Prostate gland (tissue), 2 donors: ENCODE data around the gene DIAPH2. TPM values are rescaled to one million over a fixed set of nuclear protein-coding genes. Genes with fewer than 3 reads are reported as not detected.

ENCODE experiments used
- DNase-seq: peaks from one replicate; pipeline ENCODE4 v3.0.0-alpha.2; 2019; ENCODE audit warnings: low spot score
- H3K27ac ChIP-seq, 2 donors: fragments of 200-600 bp; sonication (generic); 2 replicates each; pipeline ENCODE4 v1.5.1; 2017 to 2019
- H3K27me3 ChIP-seq: fragments of 200-600 bp; sonication (generic); replicated peaks from 2 replicates; pipeline ENCODE4 v1.5.1; 2019; ENCODE audit not compliant: insufficient read depth
- H3K36me3 ChIP-seq, 2 donors: fragments of 200-600 bp; sonication (generic); 1 replicate in 1 of 2; 2 replicates in 1 of 2; pipeline versions ENCODE4 v1.5.1 to v1.8.1; 2017 to 2019
- H3K4me1 ChIP-seq: fragments of 200-600 bp; sonication (generic); replicated peaks from 2 replicates; pipeline ENCODE4 v1.5.1; 2019
- H3K4me3 ChIP-seq, 2 donors: fragments of 200-600 bp; sonication (generic); 2 replicates each; pipeline ENCODE4 v1.5.1; 2017 to 2019
- H3K9me3 ChIP-seq: fragments of 200-600 bp; sonication (generic); 2 replicates; pipeline ENCODE4 v1.5.1; 2017
- POLR2A ChIP-seq: fragments of 450-650 bp; IDR thresholded peaks from one replicate; pipeline ENCODE4 v1.6.1; 2016; ENCODE audit warnings: antibody characterized with exemption, mild to moderate bottlenecking
- POLR2AphosphoS5 ChIP-seq: sonication (generic); formaldehyde crosslinking; IDR thresholded peaks from one replicate; pipeline ENCODE4 v1.6.1; 2017; ENCODE audit warnings: antibody characterized with exemption
- WGBS: methylation state at CpG from one replicate; pipeline ENCODE4 v1.1.5; 2018; 5-methylcytosine and 5-hydroxymethylcytosine counted together
- intact Hi-C: fragments of 100-400 bp; cut with DNase I; formaldehyde crosslinking; loops from one replicate; pipeline ENCODE4 v1.14.2; 2022
- total RNA-seq, 2 donors: library from RNA; depleted of rRNA; stranded (reverse); fragments of >200 nt; gene quantifications; one replicate each; pipeline ENCODE4 v1.1.0, GENCODE V29; 2016
- TF ChIP-seq, protein P1 (sequence below), 4 experiments: fragments of 200-600 bp in 2 of 4; fragments of 450-650 bp in 2 of 4; sonication (generic) in 2 of 4; IDR thresholded peaks; 1 replicate in 3 of 4; 2 replicates in 1 of 4; pipeline ENCODE4 v1.5.1; 2016 to 2019; ENCODE audit warnings: antibody characterized with exemption in 4 of 4, mild to moderate bottlenecking in 2 of 4, moderate library complexity in 2 of 4

DIAPH2 gene
- total RNA-seq, 2 donors from 2014 or later, result 8.1 to 44.8 TPM

DNA sequence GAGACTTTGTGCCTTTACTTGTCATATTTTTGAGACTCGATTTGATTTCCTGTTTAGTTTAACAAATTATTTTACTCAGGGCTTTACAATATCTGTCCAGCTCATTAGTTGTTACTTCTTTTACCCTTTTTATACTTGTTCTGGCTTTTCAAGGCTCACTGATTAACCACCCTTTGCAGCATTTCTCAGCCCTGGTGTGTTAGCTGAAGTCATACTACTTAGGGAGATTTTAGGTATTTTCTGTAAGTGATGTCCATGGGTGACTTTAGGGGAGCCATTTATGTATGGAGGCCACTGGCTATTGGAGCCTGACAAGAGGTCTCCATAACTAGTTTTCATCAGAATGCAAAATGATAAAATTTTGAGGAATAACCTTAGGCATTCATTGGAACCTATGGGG is 346.3 kb downstream of the DIAPH2 start:
- H3K4me3 ChIP-seq, result no peak overlapping the region
- H3K4me1 ChIP-seq, result no peaks in the 10 kb centered on the region
- no peaks in the 10 kb centered on the region for H3K27me3 ChIP-seq
- DNase-seq, result no peak
- no peaks in the 10 kb centered on the region for H3K36me3 ChIP-seq
- H3K27ac ChIP-seq, result no peak overlapping the region
- 100% methylated on average over 1 of the region's 1 CpG for WGBS
- no peaks in the 10 kb centered on the region for H3K9me3 ChIP-seq
- no peak for TF ChIP-seq POLR2AphosphoS5
- TF ChIP-seq, protein P1, sequence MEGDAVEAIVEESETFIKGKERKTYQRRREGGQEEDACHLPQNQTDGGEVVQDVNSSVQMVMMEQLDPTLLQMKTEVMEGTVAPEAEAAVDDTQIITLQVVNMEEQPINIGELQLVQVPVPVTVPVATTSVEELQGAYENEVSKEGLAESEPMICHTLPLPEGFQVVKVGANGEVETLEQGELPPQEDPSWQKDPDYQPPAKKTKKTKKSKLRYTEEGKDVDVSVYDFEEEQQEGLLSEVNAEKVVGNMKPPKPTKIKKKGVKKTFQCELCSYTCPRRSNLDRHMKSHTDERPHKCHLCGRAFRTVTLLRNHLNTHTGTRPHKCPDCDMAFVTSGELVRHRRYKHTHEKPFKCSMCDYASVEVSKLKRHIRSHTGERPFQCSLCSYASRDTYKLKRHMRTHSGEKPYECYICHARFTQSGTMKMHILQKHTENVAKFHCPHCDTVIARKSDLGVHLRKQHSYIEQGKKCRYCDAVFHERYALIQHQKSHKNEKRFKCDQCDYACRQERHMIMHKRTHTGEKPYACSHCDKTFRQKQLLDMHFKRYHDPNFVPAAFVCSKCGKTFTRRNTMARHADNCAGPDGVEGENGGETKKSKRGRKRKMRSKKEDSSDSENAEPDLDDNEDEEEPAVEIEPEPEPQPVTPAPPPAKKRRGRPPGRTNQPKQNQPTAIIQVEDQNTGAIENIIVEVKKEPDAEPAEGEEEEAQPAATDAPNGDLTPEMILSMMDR (IDR thresholded peaks at IDR 0.05), result no peak
- TF ChIP-seq POLR2A, result no peak
- intact Hi-C loops, result no loop called here

DNA sequence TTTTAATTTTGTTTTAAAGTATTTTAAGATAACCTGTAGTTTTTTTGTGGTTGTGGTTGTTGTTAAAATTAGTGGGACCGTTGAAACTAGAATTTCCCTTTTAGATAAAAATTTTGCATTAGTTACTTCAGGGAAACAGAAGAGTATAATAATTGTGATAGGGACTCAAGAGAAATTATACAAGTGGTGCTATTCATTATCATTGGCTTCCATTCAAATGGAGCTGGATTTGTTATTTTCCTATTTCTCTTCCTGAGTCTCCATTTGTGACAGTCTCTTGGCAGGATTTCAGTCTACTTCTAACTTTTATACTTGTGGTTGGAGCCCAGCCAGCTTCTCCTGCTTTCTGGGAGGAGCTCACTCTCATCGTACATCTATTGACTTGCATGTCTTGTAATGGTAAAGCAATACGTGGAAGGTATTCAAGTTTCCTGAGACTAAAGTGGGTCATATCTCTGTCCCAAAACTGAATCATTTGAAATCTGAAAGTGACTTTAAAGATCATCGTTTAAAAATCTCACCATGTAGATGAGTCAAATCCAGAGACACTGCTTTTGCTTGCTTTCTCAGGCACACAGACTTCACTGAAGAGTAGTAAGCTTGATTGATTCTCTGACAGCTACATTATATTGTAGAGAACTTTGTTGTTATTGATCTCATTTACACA is 354.9 kb downstream of the DIAPH2 start:
- no peak overlapping the region for H3K27ac ChIP-seq
- no peaks in the 10 kb centered on the region for H3K27me3 ChIP-seq
- DNase-seq, result peak; percentile 8
- no peaks in the 10 kb centered on the region for H3K9me3 ChIP-seq
- 15% methylated on average over 4 of the region's 4 CpGs for WGBS
- H3K4me1 ChIP-seq, result no peaks in the 10 kb centered on the region
- intact Hi-C loops, result no loop called here
- TF ChIP-seq, protein P1 (IDR thresholded peaks at IDR 0.05), result no peak
- TF ChIP-seq POLR2AphosphoS5 (no peak), POLR2A (no peak)
- H3K4me3 ChIP-seq, result no peak overlapping the region
- H3K36me3 ChIP-seq, result no peaks in the 10 kb centered on the region

DNA sequence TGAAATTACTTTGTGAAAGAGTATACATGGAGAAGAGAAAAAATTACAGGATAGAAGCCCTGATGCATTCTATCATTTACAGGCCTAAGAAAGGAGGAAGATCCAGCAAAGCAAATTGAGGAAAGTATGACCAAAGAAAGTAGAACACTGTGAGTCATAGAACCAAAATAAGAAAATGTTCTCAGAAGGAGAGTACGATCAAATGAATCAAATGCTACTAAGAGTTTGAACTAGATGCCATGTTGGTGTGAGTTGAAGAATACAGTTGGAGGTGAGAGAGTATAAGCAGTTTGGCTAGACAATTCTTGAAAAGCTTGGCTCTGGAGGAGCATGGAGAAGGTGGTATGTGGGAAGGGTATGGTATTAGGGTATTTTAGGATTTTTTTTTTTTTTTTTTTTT is 360.8 kb downstream of the DIAPH2 start:
- Histone ChIP-seq H3K36me3 (no peaks in the 10 kb centered on the region), H3K27me3 (no peaks in the 10 kb centered on the region), H3K27ac (no peak overlapping the region), H3K9me3 (no peaks in the 10 kb centered on the region), H3K4me3 (no peak overlapping the region), H3K4me1 (no peaks in the 10 kb centered on the region)
- 100% methylated on average over 1 of the region's 1 CpG for WGBS
- no peak for DNase-seq
- intact Hi-C loops, result no loop called here
- TF ChIP-seq POLR2A, result no peak
- TF ChIP-seq POLR2AphosphoS5, result no peak
- TF ChIP-seq, protein P1 (IDR thresholded peaks at IDR 0.05), result no peak

DNA sequence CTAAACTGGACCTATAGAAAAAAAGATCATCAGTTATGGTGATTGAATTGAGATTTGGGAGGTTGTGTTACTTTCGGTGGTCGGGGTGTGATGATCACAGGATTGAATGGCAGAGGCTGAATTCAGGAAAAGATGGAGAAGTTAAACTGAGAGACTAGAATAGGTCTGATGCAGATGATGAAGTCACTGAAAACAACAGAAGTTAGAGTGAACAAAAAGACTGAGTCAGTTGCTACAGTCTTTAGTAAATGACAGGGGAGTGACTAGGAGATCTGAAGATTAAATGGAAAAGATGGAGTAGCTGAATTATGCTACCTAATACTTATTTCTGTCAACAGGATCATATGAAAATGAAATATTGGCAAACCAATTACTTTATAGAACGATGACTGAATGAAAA is 362.2 kb downstream of the DIAPH2 start:
- no peak for TF ChIP-seq POLR2A
- no peak for TF ChIP-seq POLR2AphosphoS5
- TF ChIP-seq, protein P1 (IDR thresholded peaks at IDR 0.05), result no peak
- WGBS, result 88% methylated on average over 3 of the region's 3 CpGs
- DNase-seq, result no peak
- Histone ChIP-seq H3K4me3 (no peak overlapping the region), H3K4me1 (no peaks in the 10 kb centered on the region), H3K9me3 (no peaks in the 10 kb centered on the region), H3K36me3 (no peaks in the 10 kb centered on the region), H3K27ac (no peak overlapping the region), H3K27me3 (no peaks in the 10 kb centered on the region)
- intact Hi-C loops, result no loop called here

DNA sequence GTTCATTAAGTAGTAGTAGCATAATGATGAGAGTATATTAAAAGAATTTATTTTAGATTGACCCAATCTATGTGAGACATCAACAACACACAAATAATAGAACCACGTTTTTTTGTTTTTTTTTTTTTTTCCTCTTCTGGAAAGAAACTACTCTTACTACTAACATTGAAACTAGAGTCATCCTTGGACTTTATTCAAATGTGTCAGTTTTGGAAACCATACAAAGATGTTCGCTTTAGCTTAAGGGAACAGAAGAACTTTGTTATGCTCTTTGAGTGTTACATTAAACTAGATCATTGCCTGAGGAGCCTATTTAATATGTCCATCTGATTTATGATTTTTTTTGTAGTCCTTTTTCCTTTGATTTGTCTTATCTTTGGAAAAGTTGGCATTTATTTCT is 365.8 kb downstream of the DIAPH2 start:
- H3K4me3 ChIP-seq, result no peak overlapping the region
- H3K9me3 ChIP-seq, result no peaks in the 10 kb centered on the region
- H3K4me1 ChIP-seq, result no peaks in the 10 kb centered on the region
- TF ChIP-seq POLR2AphosphoS5 (no peak), POLR2A (no peak)
- TF ChIP-seq, protein P1 (IDR thresholded peaks at IDR 0.05), result no peak
- no peak overlapping the region for H3K27ac ChIP-seq
- H3K27me3 ChIP-seq, result no peaks in the 10 kb centered on the region
- 16% methylated on average over 2 of the region's 2 CpGs for WGBS
- intact Hi-C loops, result no loop called here
- H3K36me3 ChIP-seq, result no peaks in the 10 kb centered on the region
- no peak for DNase-seq
